NT2/D1 (cell line): ENCODE measurements around the gene KRTAP22-1.

Source experiments
- SUZ12 ChIP-seq: IDR thresholded peaks from 2 replicates; pipeline ENCODE4 v1.6.1; 2011; ENCODE audit not compliant: insufficient read length, insufficient read depth; ENCODE audit errors: extremely low read depth
- ZNF274 ChIP-seq: IDR thresholded peaks from 2 replicates; pipeline ENCODE4 v1.6.1; 2011; ENCODE audit warnings: mild to moderate bottlenecking, low read depth, low read length

DNA sequence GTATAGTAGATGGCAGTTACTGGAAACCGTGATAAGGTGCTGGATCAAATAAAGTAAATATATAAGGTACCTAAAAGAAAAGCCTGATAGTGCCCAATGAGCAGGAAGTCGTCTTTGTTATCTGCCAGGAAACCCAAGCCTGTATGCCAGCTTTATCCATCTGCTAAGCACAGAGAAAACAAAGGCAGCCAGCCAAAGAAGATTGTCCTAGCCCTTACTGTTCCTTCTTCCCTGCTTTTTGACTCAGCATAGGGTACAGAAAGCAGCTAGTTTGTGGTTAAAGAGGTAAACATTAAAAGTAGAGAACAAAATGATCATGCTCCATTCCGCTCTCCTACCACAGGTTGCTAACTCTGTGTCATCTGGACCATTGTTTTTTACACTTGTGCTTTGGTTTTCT, 20.8 kb upstream of the KRTAP22-1 start:
- TF ChIP-seq ZNF274 = no peak
- TF ChIP-seq SUZ12 = no peak
